Mesodermal cell (in vitro differentiated cells): ENCODE results near the gene CDC42SE1.
A peak's percentile ranks its signal among the peaks of the same experiment; 100 is the strongest.

ENCODE experiments used
- H3K27ac ChIP-seq: 2 replicates; pipeline ENCODE4 v1.7.0; 2013; ENCODE audit warnings: mild to moderate bottlenecking, low read depth, low read length, moderate library complexity; ENCODE audit not compliant: severe bottlenecking
- H3K36me3 ChIP-seq: 2 replicates; pipeline ENCODE4 v1.7.1; 2013; ENCODE audit warnings: mild to moderate bottlenecking, low read length, moderate library complexity; ENCODE audit not compliant: control insufficient read depth, insufficient read depth
- H3K4me1 ChIP-seq: one replicate; pipeline ENCODE4 v1.7.1; 2013; ENCODE audit warnings: mild to moderate bottlenecking, low read length; ENCODE audit not compliant: insufficient read depth, control insufficient read depth, poor library complexity, severe bottlenecking
- H3K4me3 ChIP-seq: 2 replicates; pipeline ENCODE4 v1.7.0; 2013; ENCODE audit warnings: low read length, control low read depth, mild to moderate bottlenecking; ENCODE audit not compliant: insufficient read depth, poor library complexity, severe bottlenecking; ENCODE audit errors: extremely low read depth
- H3K9me3 ChIP-seq: 2 replicates; pipeline ENCODE4 v1.7.1; 2013; ENCODE audit warnings: mild to moderate bottlenecking, low read length, moderate library complexity; ENCODE audit not compliant: control insufficient read depth
- WGBS, 2 experiments: methylation state at CpG; one replicate each; pipeline ENCODE4 v1.1.5; 2013; ENCODE audit warnings: missing lambda C conversion rate in 2 of 2; ENCODE audit not compliant: insufficient coverage in 2 of 2; 5-methylcytosine and 5-hydroxymethylcytosine counted together

The CDC42SE1 gene

GRCh38 chr1:151008244-151009205 is 50.9 kb downstream of the CDC42SE1 start, which contains the start of gene PRUNE1:
Gene PRUNE1 (plus strand): TSS chr1:151008449. CDS start chr1:151008633, 184 bp downstream.
- H3K36me3 ChIP-seq: no peaks in the 10 kb centered on the region
- peak within 1 kb of the TSS; percentile 99 for H3K27ac ChIP-seq
- peaks cover 15% of the 10 kb centered on the region for H3K4me1 ChIP-seq
- 2 to 4% methylated on average over 55 to 60 of the region's 69 CpGs for WGBS, 2 experiments
- H3K9me3 ChIP-seq: no peaks in the 10 kb centered on the region
- H3K4me3 ChIP-seq: peak within 1 kb of the TSS; percentile 70

GRCh38 chr1:151007853-151008243 is 51.6 kb downstream of the CDC42SE1 start:
- no peaks in the 10 kb centered on the region for H3K36me3 ChIP-seq
- peaks cover 15% of the 10 kb centered on the region for H3K4me1 ChIP-seq
- H3K9me3 ChIP-seq: no peaks in the 10 kb centered on the region
- no peak overlapping the region for H3K4me3 ChIP-seq
- H3K27ac ChIP-seq: peak overlapping the region; percentile 99
- WGBS, 2 experiments: 43% methylated on average over 3 to 4 of the region's 4 CpGs

- H3K4me1 ChIP-seq: peaks cover 15% of the 10 kb centered on the region
These were observed 52.9 kb downstream of the CDC42SE1 start, which contains the start of gene MINDY1 for GRCh38 chr1:151006327-151007052. Gene MINDY1 (minus strand): TSS chr1:151006902. CDS start chr1:151002617, 4,285 bp downstream.

GRCh38 chr1:151005729-151006319 is 53.6 kb downstream of the CDC42SE1 start:
- Histone ChIP-seq H3K36me3 (no peaks in the 10 kb centered on the region), H3K4me3 (peak overlapping the region; percentile 35), H3K27ac (peak overlapping the region; percentile 99), H3K4me1 (peaks cover 15% of the 10 kb centered on the region), H3K9me3 (no peaks in the 10 kb centered on the region)
- 76% methylated on average over 2 of the region's 4 CpGs; no CpG with 5 or more reads in 1 of the 2 experiments for WGBS, 2 experiments

More at GRCh38 chr1:151006327-151007052, 52.9 kb downstream of the CDC42SE1 start, which contains the start of gene MINDY1:
- H3K9me3 ChIP-seq: no peaks in the 10 kb centered on the region
- WGBS, 2 experiments: 15 to 23% methylated on average over 9 to 10 of the region's 18 CpGs
- no peaks in the 10 kb centered on the region for H3K36me3 ChIP-seq
- peak within 1 kb of the TSS; percentile 35 for H3K4me3 ChIP-seq
- H3K27ac ChIP-seq: peak within 1 kb of the TSS; percentile 99

GRCh38 chr1:151003180-151003579 is 56.2 kb downstream of the CDC42SE1 start:
- H3K36me3 ChIP-seq: no peaks in the 10 kb centered on the region
- peaks cover 30% of the 10 kb centered on the region for H3K4me1 ChIP-seq
- H3K27ac ChIP-seq: no peak overlapping the region
- H3K4me3 ChIP-seq: no peak overlapping the region
- H3K9me3 ChIP-seq: no peaks in the 10 kb centered on the region

- no peak overlapping the region for H3K27ac ChIP-seq
- peaks cover 25% of the 10 kb centered on the region for H3K4me1 ChIP-seq
These were observed 56.8 kb downstream of the CDC42SE1 start for GRCh38 chr1:151002611-151003010.

GRCh38 chr1:151002051-151002450 is 57.4 kb downstream of the CDC42SE1 start:
- Histone ChIP-seq H3K4me3 (no peak overlapping the region), H3K27ac (no peak overlapping the region), H3K36me3 (no peaks in the 10 kb centered on the region), H3K9me3 (no peaks in the 10 kb centered on the region), H3K4me1 (peaks cover 23% of the 10 kb centered on the region)
- 100% methylated on average over 2 to 3 of the region's 3 CpGs for WGBS, 2 experiments

More at GRCh38 chr1:151002611-151003010, 56.8 kb downstream of the CDC42SE1 start:
- WGBS, 2 experiments: 78 to 100% methylated on average over 1 to 2 of the region's 2 CpGs
- no peaks in the 10 kb centered on the region for H3K36me3 ChIP-seq
- no peak overlapping the region for H3K4me3 ChIP-seq
- H3K9me3 ChIP-seq: no peaks in the 10 kb centered on the region

- WGBS, 2 experiments: 92 to 95% methylated on average over 4 of the region's 4 CpGs
- H3K4me1 ChIP-seq: peaks cover 23% of the 10 kb centered on the region
- H3K4me3 ChIP-seq: no peak overlapping the region
- H3K27ac ChIP-seq: no peak overlapping the region
- H3K9me3 ChIP-seq: no peaks in the 10 kb centered on the region
- H3K36me3 ChIP-seq: no peaks in the 10 kb centered on the region
These were observed 57.8 kb downstream of the CDC42SE1 start for GRCh38 chr1:151001602-151002001.
